B cell (primary cell): ENCODE measurements around the gene DPYSL3. TPM values are rescaled to one million over a fixed set of nuclear protein-coding genes. Genes with fewer than 3 reads are reported as not detected.

Experiments
- ATAC-seq: fragments of 200-7000 bp; cut with Tn5 transposase; one replicate; pipeline ENCODE4 v1.10.0; 2021; ENCODE audit warnings: low read depth, mild to moderate bottlenecking, moderate number of reproducible peaks, moderate library complexity
- CTCF ChIA-PET: fragments of 350-600 bp; sonication (Branson Sonifier 250); formaldehyde crosslinking; loops from one replicate; lab custom pipeline; 2021; ENCODE audit warnings: antibody characterized with exemption, inconsistent platforms; lab: Charles Lee
- POLR2A ChIA-PET: fragments of 350-600 bp; sonication (Branson Sonifier 250); formaldehyde crosslinking; loops from one replicate; lab custom pipeline; 2021; ENCODE audit warnings: antibody characterized with exemption; lab: Charles Lee
- DNase-seq: peaks from one replicate; pipeline ENCODE4 v3.0.0; 2013
- H2AFZ ChIP-seq: 2 replicates; pipeline ENCODE4 v1.6.1; 2012; ENCODE audit warnings: mild to moderate bottlenecking, low read depth, low read length; ENCODE audit not compliant: insufficient read depth, poor library complexity, severe bottlenecking
- H3K27ac ChIP-seq, 2 donors: 1 replicate in 1 of 2; 2 replicates in 1 of 2; pipeline ENCODE4 v1.5.1; 2012 to 2013; ENCODE audit warnings: low read length in 2 of 2, mild to moderate bottlenecking in 2 of 2, moderate library complexity in 1 of 2
- H3K27me3 ChIP-seq, 4 experiments: fragments of 200-600 bp in 1 of 4; sonication (generic) in 1 of 4; replicated peaks in 1 of 4; 1 replicate in 2 of 4; 2 replicates in 2 of 4; pipeline versions ENCODE4 v1.6.1 to v1.7.0; 2013 to 2016; ENCODE audit warnings: low read length in 3 of 4, mild to moderate bottlenecking in 2 of 4, mixed read lengths in 1 of 4, moderate library complexity in 1 of 4; ENCODE audit not compliant: insufficient read depth in 4 of 4, control insufficient read depth in 3 of 4; ENCODE audit errors: control extremely low read depth in 1 of 4
- H3K36me3 ChIP-seq, 2 experiments: replicated peaks in 1 of 2; 1 replicate in 1 of 2; 2 replicates in 1 of 2; pipeline versions ENCODE4 v1.6.1 to v1.7.1; 2013; ENCODE audit warnings: low read length in 1 of 2; ENCODE audit not compliant: insufficient read depth in 2 of 2, control insufficient read depth in 1 of 2; ENCODE audit errors: control extremely low read depth in 1 of 2, extremely low read depth in 1 of 2
- H3K4me1 ChIP-seq, 2 donors: fragments of 200-600 bp in 1 of 2; sonication (generic) in 1 of 2; 1 replicate in 1 of 2; 2 replicates in 1 of 2; pipeline versions ENCODE4 v1.5.1 to v1.6.1; 2013 to 2017; ENCODE audit warnings: low read length in 2 of 2; ENCODE audit not compliant: control insufficient read depth in 2 of 2, insufficient read depth in 2 of 2
- H3K4me2 ChIP-seq: replicated peaks from 2 replicates; pipeline ENCODE3; 2012; ENCODE audit warnings: mild to moderate bottlenecking, low read depth, low read length; ENCODE audit not compliant: poor library complexity, severe bottlenecking
- H3K4me3 ChIP-seq, 5 experiments: fragments of 200-600 bp in 1 of 5; sonication (generic) in 1 of 5; 1 replicate in 3 of 5; 2 replicates in 2 of 5; pipeline versions ENCODE4 v1.5.1 to v1.7.0; 2011 to 2016; ENCODE audit warnings: low read length in 4 of 5, mild to moderate bottlenecking in 4 of 5, low read depth in 2 of 5, control low read depth in 1 of 5, moderate library complexity in 1 of 5; ENCODE audit not compliant: insufficient read depth in 1 of 5; ENCODE audit errors: control extremely low read depth in 1 of 5, extremely low read depth in 1 of 5
- H3K79me2 ChIP-seq: fragments of 200-600 bp; sonication (generic); one replicate; pipeline ENCODE4 v1.6.0; 2016; ENCODE audit warnings: low read length; ENCODE audit not compliant: control insufficient read depth, insufficient read depth
- H3K9ac ChIP-seq: fragments of 200-600 bp; sonication (generic); 2 replicates; pipeline ENCODE4 v1.6.1; 2017; ENCODE audit warnings: mild to moderate bottlenecking, low read length, moderate library complexity
- H3K9me3 ChIP-seq, 3 donors: one replicate each; pipeline versions ENCODE4 v1.6.1 to v1.7.1; 2013; ENCODE audit warnings: low read length in 2 of 3; ENCODE audit not compliant: control insufficient read depth in 2 of 3, insufficient read depth in 1 of 3; ENCODE audit errors: control extremely low read depth in 1 of 3
- H4K20me1 ChIP-seq: 2 replicates; pipeline ENCODE4 v1.6.0; 2012; ENCODE audit warnings: mild to moderate bottlenecking, low read length; ENCODE audit not compliant: insufficient read depth, control insufficient read depth, poor library complexity, severe bottlenecking
- H3K27ac Mint-ChIP-seq: one replicate; pipeline ENCODE4 v1.8.0; 2021; ENCODE audit warnings: mixed read lengths
- H3K27me3 Mint-ChIP-seq: one replicate; pipeline ENCODE4 v1.8.0; 2021; ENCODE audit warnings: mixed read lengths
- H3K4me1 Mint-ChIP-seq: one replicate; pipeline ENCODE4 v1.8.0; 2021; ENCODE audit warnings: mixed read lengths
- H3K4me3 Mint-ChIP-seq: one replicate; pipeline ENCODE4 v1.8.0; 2021; ENCODE audit warnings: mixed read lengths
- H3K9me3 Mint-ChIP-seq: one replicate; pipeline ENCODE4 v1.8.0; 2022; ENCODE audit warnings: mixed read lengths; ENCODE audit not compliant: insufficient read depth
- CTCF ChIP-seq: fragments of 200-600 bp; IDR thresholded peaks from one replicate; pipeline ENCODE4 v1.8.0; 2022; ENCODE audit warnings: antibody characterized with exemption, mild to moderate bottlenecking
- EZH2 ChIP-seq: IDR thresholded peaks from 2 replicates; pipeline ENCODE4 v1.6.1; 2012; ENCODE audit warnings: borderline replicate concordance, low read depth, mild to moderate bottlenecking, moderate library complexity, low read length; ENCODE audit not compliant: insufficient read depth, poor library complexity, severe bottlenecking
- WGBS: methylation state at CpG from one replicate; pipeline ENCODE4 v1.1.5; 2013; ENCODE audit warnings: missing lambda C conversion rate; ENCODE audit not compliant: insufficient coverage; 5-methylcytosine and 5-hydroxymethylcytosine counted together
- intact Hi-C: fragments of 100-400 bp; cut with micrococcal nuclease; formaldehyde crosslinking; loops from one replicate; pipeline ENCODE4 v1.10.0; 2022
- polyA plus RNA-seq: library from polyadenylated mRNA; depleted of rRNA; stranded (reverse); fragments of >200 nt; gene quantifications from 2 replicates; pipeline ENCODE4 v1.2.3, GENCODE V29; 2012
- total RNA-seq, 2 donors: library from RNA; stranded (reverse); fragments of 120-200 nt in 1 of 2; gene quantifications; 1 replicate in 1 of 2; 2 replicates in 1 of 2; pipeline versions ENCODE4 v1.2.3 to v1.2.4, GENCODE V29; 2013 to 2022

DPYSL3 gene
- total and polyA plus RNA-seq, 2 donors (not counting 1 experiment from before 2014, with no cell fraction given) = not detected

GRCh38 chr5:147452165-147452811 lies 57.6 kb downstream of the DPYSL3 start:
- no peak for TF ChIP-seq CTCF
- no peak for TF ChIP-seq EZH2
- ChIA-PET CTCF (interaction anchor here (1.0 to 3.1 kb wide), 2 partner anchors 15 to 370 kb away, joined by 3 to 16 read pairs; no protein-coding TSS in a partner anchor), POLR2A (no interaction called here)
- no peak for DNase-seq
- Histone ChIP-seq H3K4me2 (peak overlapping the region; percentile 86), H3K27ac (no peak overlapping the region), H2AFZ (peak overlapping the region; percentile 80), H3K27me3 (peaks cover 0 to 35% (median 35%) of the 10 kb centered on the region in 4 experiments), H3K36me3 (no peaks in the 10 kb centered on the region), H4K20me1 (no peaks in the 10 kb centered on the region), H3K79me2 (no peaks in the 10 kb centered on the region), H3K4me1 (peaks cover 13 to 19% of the 10 kb centered on the region in 2 donors), H3K9ac (no peak overlapping the region), H3K4me3 (no peak overlapping the region), H3K9me3 (peaks cover 0 to 12% (median 0%) of the 10 kb centered on the region in 3 donors)
- peaks cover 17% of the 10 kb centered on the region for H3K4me1 Mint-ChIP-seq
- WGBS = 27% methylated on average over 17 of the region's 25 CpGs
- no peak overlapping the region for H3K27ac Mint-ChIP-seq
- intact Hi-C loops = no loop called here
- H3K27me3 Mint-ChIP-seq = peaks cover 72% of the 10 kb centered on the region
- no peaks in the 10 kb centered on the region for H3K9me3 Mint-ChIP-seq
- no peak for ATAC-seq
- H3K4me3 Mint-ChIP-seq = peak overlapping the region; percentile 80

- CTCF ChIA-PET = no interaction called here
- H3K4me3 Mint-ChIP-seq = no peak overlapping the region
Measured at GRCh38 chr5:147451193-147451592, 58.7 kb downstream of the DPYSL3 start.

More at GRCh38 chr5:147451193-147451592, 58.7 kb downstream of the DPYSL3 start:
- Mint-ChIP-seq H3K9me3 (no peaks in the 10 kb centered on the region), H3K27ac (no peak overlapping the region), H3K27me3 (peaks cover 73% of the 10 kb centered on the region), H3K4me1 (peaks cover 17% of the 10 kb centered on the region)
- Histone ChIP-seq H2AFZ (no peak overlapping the region), H3K36me3 (no peaks in the 10 kb centered on the region), H4K20me1 (no peaks in the 10 kb centered on the region), H3K27me3 (peaks cover 0 to 38% (median 35%) of the 10 kb centered on the region in 4 experiments), H3K4me1 (peaks cover 13 to 19% of the 10 kb centered on the region in 2 donors), H3K27ac (no peak overlapping the region), H3K9ac (no peak overlapping the region), H3K4me3 (no peak overlapping the region), H3K9me3 (peaks cover 0 to 12% (median 0%) of the 10 kb centered on the region in 3 donors), H3K4me2 (no peak overlapping the region), H3K79me2 (no peaks in the 10 kb centered on the region)
- POLR2A ChIA-PET = no interaction called here
- DNase-seq (no peak), ATAC-seq (no peak)
- TF ChIP-seq CTCF (no peak), EZH2 (no peak)
- 89% methylated on average over 3 of the region's 3 CpGs for WGBS
- intact Hi-C loops = no loop called here
